Uterus (tissue), 4 donors: ENCODE measurements around the gene PPP4R1. TPM values are rescaled to one million over a fixed set of nuclear protein-coding genes. Genes with fewer than 3 reads are reported as not detected.
"Not testable (repeated sequence)": the region's sequence is repeated elsewhere in the genome, so short reads cannot be mapped to it uniquely, and the experiment has no call there.

ENCODE experiments used
- DNase-seq, 2 donors: peaks; one replicate each; pipeline ENCODE4 v3.0.0-alpha.2; 2019 to 2020
- H3K27ac ChIP-seq, 2 donors: fragments of 200-600 bp; sonication (generic); 1 replicate in 1 of 2; 2 replicates in 1 of 2; pipeline ENCODE4 v1.5.1; 2016 to 2018
- H3K27me3 ChIP-seq, 2 donors: fragments of 200-600 bp; sonication (generic); one replicate each; pipeline ENCODE4 v1.5.1; 2018 to 2019; ENCODE audit warnings: control low read depth in 1 of 2
- H3K36me3 ChIP-seq, 2 donors: fragments of 200-600 bp; sonication (generic); one replicate each; pipeline ENCODE4 v1.5.1; 2019; ENCODE audit warnings: control low read depth in 1 of 2
- H3K4me1 ChIP-seq, 2 donors: fragments of 200-600 bp; sonication (generic); one replicate each; pipeline ENCODE4 v1.5.1; 2018 to 2019; ENCODE audit warnings: control low read depth in 1 of 2
- H3K4me3 ChIP-seq, 2 donors: fragments of 200-600 bp; sonication (generic); 1 replicate in 1 of 2; 2 replicates in 1 of 2; pipeline ENCODE4 v1.5.1; 2018 to 2019; ENCODE audit warnings: mild to moderate bottlenecking in 1 of 2
- H3K9me3 ChIP-seq, 2 donors: fragments of 200-600 bp; sonication (generic); one replicate each; pipeline ENCODE4 v1.5.1; 2019; ENCODE audit warnings: control low read depth in 1 of 2
- POLR2A ChIP-seq, 2 donors: fragments of 450-650 bp; IDR thresholded peaks; one replicate each; pipeline ENCODE4 v1.6.1; 2016; ENCODE audit warnings: antibody characterized with exemption in 2 of 2, mild to moderate bottlenecking in 1 of 2, moderate library complexity in 1 of 2
- intact Hi-C: fragments of 100-400 bp; cut with DNase I; formaldehyde crosslinking; loops from one replicate; pipeline ENCODE4 v1.15.1; 2023; ENCODE audit warnings: low total_unique reads
- total RNA-seq, 4 donors: library from RNA; depleted of rRNA in 3 of 4; stranded (reverse); fragments of >200 nt in 3 of 4; gene quantifications; one replicate each; pipeline versions ENCODE4 v1.1.0 to v1.2.4, GENCODE V29; 2014 to 2023
- TF ChIP-seq, protein P1 (sequence below), 4 experiments: fragments of 200-600 bp in 2 of 4; fragments of 450-650 bp in 2 of 4; sonication (generic) in 2 of 4; IDR thresholded peaks; one replicate each; pipeline ENCODE4 v1.5.1; 2016 to 2019; ENCODE audit warnings: antibody characterized with exemption in 4 of 4, mild to moderate bottlenecking in 2 of 4, moderate library complexity in 1 of 4
- donor health status: DM: yes; HTN: yes; CAD: no.

The PPP4R1 gene
- total RNA-seq, 4 donors from 2014 or later, result 103 to 720 (median 185) TPM

DNA sequence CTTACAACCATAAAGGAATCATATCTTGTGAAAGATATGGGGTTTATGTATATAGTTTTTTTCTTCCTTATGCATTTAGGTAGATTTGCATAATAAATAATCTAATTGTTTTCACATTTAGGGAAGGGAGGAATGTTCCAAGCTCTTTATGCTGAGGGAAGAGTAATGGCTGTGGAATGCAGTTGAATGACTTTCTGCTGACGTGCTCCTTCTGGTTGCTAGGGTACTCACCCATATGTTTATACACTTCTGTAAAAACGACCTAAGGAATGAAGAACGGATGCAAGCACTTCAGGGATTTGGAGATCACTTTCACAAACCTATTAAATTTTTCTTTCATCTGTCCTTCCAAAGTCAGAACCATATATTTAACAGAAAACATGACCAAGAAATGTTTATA lies 29.2 kb upstream of the PPP4R1 start:
- Histone ChIP-seq H3K9me3 (no peaks in the 10 kb centered on the region), H3K27me3 (no peaks in the 10 kb centered on the region), H3K27ac (peak overlapping the region; percentile 17 to 46), H3K36me3 (no peaks in the 10 kb centered on the region), H3K4me3 (no peak overlapping the region), H3K4me1 (no peaks in the 10 kb centered on the region)
- intact Hi-C loops, result no loop called here
- TF ChIP-seq, protein P1, sequence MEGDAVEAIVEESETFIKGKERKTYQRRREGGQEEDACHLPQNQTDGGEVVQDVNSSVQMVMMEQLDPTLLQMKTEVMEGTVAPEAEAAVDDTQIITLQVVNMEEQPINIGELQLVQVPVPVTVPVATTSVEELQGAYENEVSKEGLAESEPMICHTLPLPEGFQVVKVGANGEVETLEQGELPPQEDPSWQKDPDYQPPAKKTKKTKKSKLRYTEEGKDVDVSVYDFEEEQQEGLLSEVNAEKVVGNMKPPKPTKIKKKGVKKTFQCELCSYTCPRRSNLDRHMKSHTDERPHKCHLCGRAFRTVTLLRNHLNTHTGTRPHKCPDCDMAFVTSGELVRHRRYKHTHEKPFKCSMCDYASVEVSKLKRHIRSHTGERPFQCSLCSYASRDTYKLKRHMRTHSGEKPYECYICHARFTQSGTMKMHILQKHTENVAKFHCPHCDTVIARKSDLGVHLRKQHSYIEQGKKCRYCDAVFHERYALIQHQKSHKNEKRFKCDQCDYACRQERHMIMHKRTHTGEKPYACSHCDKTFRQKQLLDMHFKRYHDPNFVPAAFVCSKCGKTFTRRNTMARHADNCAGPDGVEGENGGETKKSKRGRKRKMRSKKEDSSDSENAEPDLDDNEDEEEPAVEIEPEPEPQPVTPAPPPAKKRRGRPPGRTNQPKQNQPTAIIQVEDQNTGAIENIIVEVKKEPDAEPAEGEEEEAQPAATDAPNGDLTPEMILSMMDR (IDR thresholded peaks at IDR 0.05), result no peak
- TF ChIP-seq POLR2A (IDR thresholded peaks at IDR 0.05), result no peak
- DNase-seq, result peak in 1 of 2 donors; percentile 28

DNA sequence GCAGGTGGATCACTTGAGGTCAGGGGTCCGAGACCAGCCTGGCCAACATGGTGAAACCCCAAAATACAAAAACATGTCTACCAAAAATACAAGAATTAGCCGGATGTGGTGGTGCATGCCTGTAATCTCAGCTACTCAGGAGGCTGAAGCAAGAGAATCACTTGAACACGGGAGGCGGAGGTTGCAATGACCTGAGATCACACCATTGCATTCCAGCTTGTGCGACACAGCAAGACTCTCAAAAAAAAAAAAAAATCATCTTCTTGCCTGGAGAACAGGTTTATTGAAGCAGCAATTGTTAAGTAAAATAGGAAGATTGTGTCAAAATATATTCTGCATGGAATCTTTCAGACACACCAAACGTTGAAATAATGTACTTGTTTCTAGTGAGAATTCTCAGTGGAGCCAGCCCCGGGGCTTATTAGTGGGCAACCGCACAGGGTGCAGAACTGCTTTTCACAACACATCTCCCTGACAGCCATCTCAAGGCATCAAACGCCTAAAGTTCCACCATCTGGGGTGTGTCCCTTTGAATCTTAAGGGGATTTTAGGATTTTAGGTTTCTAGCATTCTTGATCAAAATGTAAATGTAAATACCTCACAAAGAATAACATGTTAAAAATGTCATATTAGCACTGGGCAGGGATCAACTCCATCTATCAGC lies 28.6 kb upstream of the PPP4R1 start:
- intact Hi-C loops, result no loop called here
- H3K4me1 ChIP-seq, result no peaks in the 10 kb centered on the region
- TF ChIP-seq, protein P1 (IDR thresholded peaks at IDR 0.05), result no peak
- no peak for TF ChIP-seq POLR2A (IDR thresholded peaks at IDR 0.05)
- H3K27me3 ChIP-seq, result no peaks in the 10 kb centered on the region
- DNase-seq, result no peak
- no peaks in the 10 kb centered on the region for H3K9me3 ChIP-seq
- H3K36me3 ChIP-seq, result no peaks in the 10 kb centered on the region
- no peak overlapping the region for H3K4me3 ChIP-seq
- peak overlapping the region in 1 of 2 donors; percentile 46 for H3K27ac ChIP-seq

DNA sequence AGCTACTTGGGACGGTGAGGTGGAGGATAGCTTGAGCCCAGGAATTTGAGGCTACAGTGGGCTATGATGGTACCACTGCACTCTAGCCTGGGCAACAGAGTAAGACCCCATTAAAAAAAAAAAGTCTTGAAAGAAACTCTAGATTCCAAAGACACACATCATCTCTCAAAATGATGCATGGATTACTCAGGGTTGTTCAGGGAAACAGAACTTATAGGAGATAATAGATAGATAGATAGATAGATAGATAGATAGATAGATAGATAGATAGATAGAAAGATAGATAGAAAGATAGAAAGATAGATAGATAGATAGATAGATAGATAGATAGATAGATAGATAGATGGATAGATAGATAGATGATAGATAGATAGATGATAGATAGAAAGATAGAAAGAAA lies 26.7 kb upstream of the PPP4R1 start:
- DNase-seq, H3K4me1 ChIP-seq, intact Hi-C loops, H3K27me3 ChIP-seq, H3K9me3 ChIP-seq, H3K36me3 ChIP-seq, H3K27ac ChIP-seq, H3K4me3 ChIP-seq: not testable (repeated sequence)

DNA sequence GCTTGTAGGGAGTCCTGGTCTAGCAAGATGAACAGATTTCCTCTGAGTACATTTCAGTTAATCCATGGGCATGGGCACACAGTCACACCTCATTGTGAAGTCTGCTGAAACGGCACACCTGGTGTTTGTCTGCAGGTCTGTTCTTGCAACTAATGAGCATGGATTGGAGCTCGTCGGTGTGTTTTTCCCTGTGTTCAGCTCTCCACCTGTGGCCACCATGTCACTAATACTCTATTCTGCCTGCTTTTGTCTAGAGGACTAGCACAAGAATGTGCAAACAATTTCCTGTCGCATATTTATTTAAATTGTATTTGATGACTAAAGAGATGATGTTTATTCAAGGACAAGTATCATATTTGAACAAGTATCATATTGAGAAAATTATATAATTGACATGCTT lies 24.5 kb upstream of the PPP4R1 start:
- no peak for TF ChIP-seq POLR2A (IDR thresholded peaks at IDR 0.05)
- TF ChIP-seq, protein P1 (IDR thresholded peaks at IDR 0.05), result no peak
- intact Hi-C loops, result no loop called here
- no peak overlapping the region for H3K27ac ChIP-seq

DNA sequence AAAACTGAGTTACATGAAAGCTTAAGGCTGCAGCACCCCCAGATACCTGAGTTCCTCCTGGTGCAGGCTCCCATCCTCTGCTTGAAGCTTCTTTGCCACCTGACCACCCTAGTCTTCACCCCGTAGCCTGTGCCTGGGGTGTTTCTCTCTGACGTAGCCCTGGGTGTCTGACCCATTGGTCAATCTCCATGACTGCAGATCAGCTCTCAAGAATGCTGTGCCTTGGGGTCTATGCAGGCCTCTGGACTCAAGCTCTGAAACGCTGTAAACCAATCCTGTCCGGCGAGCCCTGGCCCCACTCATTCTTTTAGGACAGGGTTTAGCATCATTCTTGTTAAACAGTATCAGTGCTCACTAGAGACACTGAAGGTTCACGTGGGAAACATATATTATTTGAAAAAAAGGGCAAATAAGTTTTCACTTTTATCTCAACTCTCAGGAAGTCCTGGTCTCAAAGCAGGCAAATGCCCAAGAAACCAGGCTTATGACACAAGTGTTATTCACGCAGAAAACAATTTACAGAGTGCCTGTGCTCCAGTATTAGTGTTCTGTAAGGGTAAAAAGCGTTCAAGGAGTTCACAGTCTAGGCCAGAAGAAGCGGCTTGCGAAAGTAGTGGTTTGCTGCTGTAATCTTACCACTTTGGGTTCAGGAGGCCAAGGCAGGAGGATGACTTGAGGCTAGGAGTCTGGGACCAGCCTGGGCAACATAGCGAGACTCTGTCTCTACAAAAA lies 22.8 kb upstream of the PPP4R1 start:
- Histone ChIP-seq H3K4me1 (no peaks in the 10 kb centered on the region), H3K27ac (no peak overlapping the region), H3K9me3 (no peaks in the 10 kb centered on the region), H3K27me3 (no peaks in the 10 kb centered on the region), H3K36me3 (no peaks in the 10 kb centered on the region), H3K4me3 (no peak overlapping the region)
- intact Hi-C loops, result no loop called here
- no peak for DNase-seq
- no peak for TF ChIP-seq POLR2A (IDR thresholded peaks at IDR 0.05)
- TF ChIP-seq, protein P1 (IDR thresholded peaks at IDR 0.05), result no peak

More for the DNA sequence above, 24.5 kb upstream of the PPP4R1 start:
- H3K9me3 ChIP-seq, result no peaks in the 10 kb centered on the region
- H3K4me3 ChIP-seq, result no peak overlapping the region
- H3K4me1 ChIP-seq, result no peaks in the 10 kb centered on the region
- H3K36me3 ChIP-seq, result no peaks in the 10 kb centered on the region
- no peak for DNase-seq
- H3K27me3 ChIP-seq, result no peaks in the 10 kb centered on the region
